Kidney epithelial cell (primary cell): Measurements from ENCODE around the gene UBTF. TPM values are rescaled to one million over a fixed set of nuclear protein-coding genes. Genes with fewer than 3 reads are reported as not detected.

Experiments used
- DNase-seq: peaks from one replicate; pipeline ENCODE4 v3.0.0-alpha.2; 2010; ENCODE audit warnings: low read depth
- H3K27me3 ChIP-seq: 2 replicates; pipeline ENCODE4 v1.6.0; 2011; ENCODE audit warnings: low read length; ENCODE audit not compliant: control insufficient read depth, insufficient read depth
- H3K36me3 ChIP-seq: 2 replicates; pipeline ENCODE4 v1.5.1; 2011; ENCODE audit warnings: low read length; ENCODE audit not compliant: control insufficient read depth, insufficient read depth
- H3K4me3 ChIP-seq: 2 replicates; pipeline ENCODE4 v1.5.1; 2011; ENCODE audit warnings: low read depth, mild to moderate bottlenecking, control low read depth, low read length
- total RNA-seq: library from RNA; depleted of rRNA; stranded (reverse); fragments of >200 nt; gene quantifications from 2 replicates; pipeline ENCODE4 v1.2.3, GENCODE V29; 2015
- TF ChIP-seq, protein P1 (sequence below): IDR thresholded peaks from 2 replicates; pipeline ENCODE4 v1.5.1; 2011; ENCODE audit warnings: mild to moderate bottlenecking, moderate library complexity, low read length, control low read depth, inconsistent platforms; ENCODE audit not compliant: insufficient read depth, poor library complexity, severe bottlenecking

The UBTF gene
- total RNA-seq, 1 donor from 2014 or later = 41.7 TPM

DNA sequence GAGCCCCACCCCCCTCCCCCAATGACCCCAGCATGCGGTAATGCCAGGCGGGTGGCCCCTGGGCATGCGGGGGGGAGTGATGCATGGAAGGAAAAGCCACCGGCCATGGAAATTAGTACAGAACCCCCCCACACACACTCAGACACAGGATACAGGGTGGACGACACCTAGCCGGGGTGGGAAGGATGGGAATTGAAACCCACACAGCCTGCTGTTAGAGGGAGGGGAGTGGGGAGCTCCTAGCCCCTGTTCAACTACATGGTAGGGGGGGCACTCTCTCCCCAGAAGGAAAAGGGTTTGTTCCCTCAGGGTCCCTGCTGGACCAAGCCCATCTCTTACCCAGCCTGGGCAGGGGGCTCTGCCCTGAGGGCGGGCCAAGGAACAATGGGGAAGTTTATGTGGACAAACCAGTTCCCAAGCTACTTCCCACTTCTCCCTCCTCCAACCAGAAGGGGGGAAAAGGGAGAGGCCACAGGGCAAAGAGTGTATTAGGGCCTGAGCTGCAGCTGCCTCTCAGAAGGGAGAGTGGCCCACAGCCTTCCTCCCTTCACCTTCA lies 27.5 kb downstream of the UBTF start:
- no peak overlapping the region for H3K4me3 ChIP-seq
- peaks cover 10% of the 10 kb centered on the region for H3K36me3 ChIP-seq
- DNase-seq = no peak
- TF ChIP-seq, protein P1, sequence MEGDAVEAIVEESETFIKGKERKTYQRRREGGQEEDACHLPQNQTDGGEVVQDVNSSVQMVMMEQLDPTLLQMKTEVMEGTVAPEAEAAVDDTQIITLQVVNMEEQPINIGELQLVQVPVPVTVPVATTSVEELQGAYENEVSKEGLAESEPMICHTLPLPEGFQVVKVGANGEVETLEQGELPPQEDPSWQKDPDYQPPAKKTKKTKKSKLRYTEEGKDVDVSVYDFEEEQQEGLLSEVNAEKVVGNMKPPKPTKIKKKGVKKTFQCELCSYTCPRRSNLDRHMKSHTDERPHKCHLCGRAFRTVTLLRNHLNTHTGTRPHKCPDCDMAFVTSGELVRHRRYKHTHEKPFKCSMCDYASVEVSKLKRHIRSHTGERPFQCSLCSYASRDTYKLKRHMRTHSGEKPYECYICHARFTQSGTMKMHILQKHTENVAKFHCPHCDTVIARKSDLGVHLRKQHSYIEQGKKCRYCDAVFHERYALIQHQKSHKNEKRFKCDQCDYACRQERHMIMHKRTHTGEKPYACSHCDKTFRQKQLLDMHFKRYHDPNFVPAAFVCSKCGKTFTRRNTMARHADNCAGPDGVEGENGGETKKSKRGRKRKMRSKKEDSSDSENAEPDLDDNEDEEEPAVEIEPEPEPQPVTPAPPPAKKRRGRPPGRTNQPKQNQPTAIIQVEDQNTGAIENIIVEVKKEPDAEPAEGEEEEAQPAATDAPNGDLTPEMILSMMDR = no peak
- no peaks in the 10 kb centered on the region for H3K27me3 ChIP-seq

DNA sequence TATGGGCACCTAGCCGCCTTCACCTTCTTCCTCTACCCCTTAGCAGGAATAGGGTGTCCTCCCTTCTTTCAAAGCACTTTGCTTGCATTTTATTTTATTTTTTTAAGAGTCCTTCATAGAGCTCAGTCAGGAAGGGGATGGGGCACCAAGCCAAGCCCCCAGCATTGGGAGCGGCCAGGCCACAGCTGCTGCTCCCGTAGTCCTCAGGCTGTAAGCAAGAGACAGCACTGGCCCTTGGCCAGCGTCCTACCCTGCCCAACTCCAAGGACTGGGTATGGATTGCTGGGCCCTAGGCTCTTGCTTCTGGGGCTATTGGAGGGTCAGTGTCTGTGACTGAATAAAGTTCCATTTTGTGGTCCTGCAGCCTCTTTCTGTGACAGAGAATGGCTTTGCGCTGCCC lies 28.1 kb downstream of the UBTF start:
- TF ChIP-seq, protein P1 = no peak
- no peak for DNase-seq
- peaks cover 10% of the 10 kb centered on the region for H3K36me3 ChIP-seq
- no peaks in the 10 kb centered on the region for H3K27me3 ChIP-seq
- H3K4me3 ChIP-seq = no peak overlapping the region

DNA sequence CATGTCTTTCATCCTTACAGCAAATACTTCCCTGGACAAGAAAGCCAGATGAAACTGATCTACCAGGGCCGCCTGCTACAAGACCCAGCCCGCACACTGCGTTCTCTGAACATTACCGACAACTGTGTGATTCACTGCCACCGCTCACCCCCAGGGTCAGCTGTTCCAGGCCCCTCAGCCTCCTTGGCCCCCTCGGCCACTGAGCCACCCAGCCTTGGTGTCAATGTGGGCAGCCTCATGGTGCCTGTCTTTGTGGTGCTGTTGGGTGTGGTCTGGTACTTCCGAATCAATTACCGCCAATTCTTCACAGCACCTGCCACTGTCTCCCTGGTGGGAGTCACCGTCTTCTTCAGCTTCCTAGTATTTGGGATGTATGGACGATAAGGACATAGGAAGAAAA lies 29.0 kb downstream of the UBTF start:
- H3K4me3 ChIP-seq = no peak overlapping the region
- peaks cover 10% of the 10 kb centered on the region for H3K36me3 ChIP-seq
- no peaks in the 10 kb centered on the region for H3K27me3 ChIP-seq
- TF ChIP-seq, protein P1 = no peak
- DNase-seq = no peak

DNA sequence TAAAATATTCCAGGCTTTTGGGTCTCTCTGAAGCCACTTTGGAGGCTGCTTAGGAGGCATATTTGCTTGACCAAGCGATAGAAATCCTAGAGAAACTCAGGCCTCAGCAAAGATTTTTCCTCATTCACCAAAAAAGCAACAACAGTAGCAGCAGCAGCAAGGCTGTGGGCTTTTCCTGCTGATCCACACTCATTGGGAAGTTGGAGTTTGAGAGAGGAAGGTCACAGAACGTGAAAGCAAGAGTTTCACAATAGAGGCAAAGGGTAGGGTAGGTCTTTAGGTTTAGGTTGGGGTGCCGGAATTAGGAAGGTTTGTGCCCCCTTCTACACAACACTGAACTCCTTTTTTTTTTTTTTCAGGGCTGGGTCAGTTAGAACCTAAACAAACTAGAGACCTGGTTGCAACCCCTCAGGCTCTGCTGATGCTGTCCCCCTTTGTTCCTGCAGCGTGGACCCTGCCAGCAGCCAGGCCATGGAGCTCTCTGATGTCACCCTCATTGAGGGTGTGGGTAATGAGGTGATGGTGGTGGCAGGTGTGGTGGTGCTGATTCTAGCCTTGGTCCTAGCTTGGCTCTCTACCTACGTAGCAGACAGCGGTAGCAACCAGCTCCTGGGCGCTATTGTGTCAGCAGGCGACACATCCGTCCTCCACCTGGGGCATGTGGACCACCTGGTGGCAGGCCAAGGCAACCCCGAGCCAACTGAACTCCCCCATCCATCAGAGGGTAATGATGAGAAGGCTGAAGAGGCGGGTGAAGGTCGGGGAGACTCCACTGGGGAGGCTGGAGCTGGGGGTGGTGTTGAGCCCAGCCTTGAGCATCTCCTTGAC lies 30.7 kb downstream of the UBTF start:
- peaks cover 2% of the 10 kb centered on the region for H3K36me3 ChIP-seq
- no peaks in the 10 kb centered on the region for H3K27me3 ChIP-seq
- no peak for DNase-seq
- TF ChIP-seq, protein P1 = no peak
- no peak overlapping the region for H3K4me3 ChIP-seq

DNA sequence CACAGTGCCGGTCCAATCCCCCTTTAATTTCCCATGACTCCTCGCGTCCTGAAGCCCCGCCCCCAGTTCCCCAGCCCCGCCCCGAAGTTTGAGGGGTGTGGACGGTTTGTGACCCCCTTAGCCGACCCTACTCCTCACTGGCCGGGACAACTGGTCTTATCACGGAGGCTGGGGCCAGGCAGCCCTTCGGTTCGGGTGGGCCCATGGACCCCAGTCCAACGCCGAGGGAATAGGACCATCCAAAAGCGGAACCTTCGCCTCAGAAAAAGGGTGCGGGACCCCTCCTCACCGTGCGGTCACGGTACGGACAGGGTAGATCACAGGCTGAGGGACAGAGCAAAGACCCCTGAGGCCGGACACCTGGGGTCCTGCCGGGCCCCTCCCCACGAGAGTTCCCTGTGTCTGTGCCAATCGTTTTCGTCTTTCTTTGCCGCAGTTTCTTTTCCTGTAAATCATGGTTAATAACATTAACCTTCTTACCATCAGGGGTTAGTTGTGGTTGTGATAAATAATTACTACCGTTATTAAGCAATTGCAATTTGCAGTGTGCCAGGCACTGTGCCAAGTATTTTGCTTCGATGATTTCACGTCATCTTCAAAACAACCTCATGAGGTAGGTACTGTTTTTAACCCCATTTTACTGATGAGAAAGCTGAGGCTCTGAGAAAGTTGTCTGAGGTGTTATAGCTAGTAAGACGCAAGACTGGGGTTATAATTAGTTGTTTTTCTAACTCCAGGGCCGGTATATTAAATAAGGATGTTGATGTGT lies 32.2 kb downstream of the UBTF start:
- H3K27me3 ChIP-seq = no peaks in the 10 kb centered on the region
- DNase-seq = no peak
- peak overlapping the region; percentile 99 for H3K4me3 ChIP-seq
- H3K36me3 ChIP-seq = no peaks in the 10 kb centered on the region
- TF ChIP-seq, protein P1 = no peak
